ENCODE measurements around the gene CATSPERD. TPM values are rescaled to one million over a fixed set of nuclear protein-coding genes. Genes with fewer than 3 reads are reported as not detected.

Gene CATSPERD
- total RNA-seq, 1 donor from 2014 or later: not detected

DNA sequence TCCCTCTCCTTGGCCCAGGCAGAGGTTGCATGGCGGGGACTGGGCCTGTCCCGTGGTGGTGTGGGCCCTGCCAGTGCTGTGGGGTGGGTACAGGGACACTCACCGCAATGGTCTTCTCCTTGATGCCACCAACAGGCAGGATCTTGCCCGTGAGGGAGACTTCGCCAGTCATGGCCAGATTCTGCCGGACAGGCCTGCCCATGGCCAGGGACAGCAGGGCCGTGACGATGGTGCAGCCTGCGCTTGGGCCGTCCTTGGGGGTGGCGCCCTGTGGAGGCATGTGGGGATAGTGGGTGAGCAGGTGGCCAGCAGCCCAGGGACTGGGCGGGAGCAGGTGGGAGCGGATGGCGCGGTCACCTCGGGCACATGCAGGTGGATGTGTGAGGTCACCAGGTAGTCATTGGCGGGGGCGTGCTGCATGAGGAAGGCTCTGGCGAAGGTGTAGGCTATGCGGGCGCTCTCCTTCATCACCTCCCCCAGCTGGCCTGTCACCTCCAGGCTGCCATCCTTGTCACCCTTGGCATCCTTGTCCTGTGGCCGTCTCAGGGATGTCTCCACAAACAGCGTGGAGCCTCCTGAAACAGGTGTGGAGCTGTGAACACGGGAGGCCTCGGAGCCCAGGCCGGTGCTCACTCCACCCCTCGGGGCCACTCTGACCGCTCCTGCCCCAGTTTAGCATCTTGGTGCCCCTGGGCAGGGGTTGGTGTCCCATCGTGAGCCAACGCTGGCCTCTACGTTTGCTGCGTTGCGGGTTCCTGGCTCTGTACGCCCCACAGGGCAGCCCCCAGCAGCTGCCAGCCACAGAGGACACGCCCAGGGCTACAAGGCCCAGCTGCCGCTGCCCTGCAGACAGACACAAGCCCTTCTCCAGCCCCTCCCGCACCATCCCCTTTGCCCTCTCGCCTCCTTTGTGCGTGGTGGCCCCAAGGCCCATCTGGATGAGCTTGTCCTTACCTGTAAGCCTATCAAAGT, 27.0 kb upstream of the CATSPERD start:
- peaks cover 59% of the 10 kb centered on the region for H3K36me3 Mint-ChIP-seq (ENCODE audit: low read depth)
- POLR2A ChIA-PET: no interaction called here
- H3K27me3 Mint-ChIP-seq: no peaks in the 10 kb centered on the region
- ATAC-seq (ENCODE audit: low read depth) (no peak), DNase-seq (no peak)
- H3K27ac Mint-ChIP-seq: no peak overlapping the region
- H3K4me1 Mint-ChIP-seq: peaks cover 27% of the 10 kb centered on the region
- H3K4me3 Mint-ChIP-seq: no peak overlapping the region
- intact Hi-C loops (cut with micrococcal nuclease): no loop called here
- no peaks in the 10 kb centered on the region for H3K9me3 Mint-ChIP-seq
- CTCF ChIA-PET: no interaction called here
- TF ChIP-seq, protein P1, sequence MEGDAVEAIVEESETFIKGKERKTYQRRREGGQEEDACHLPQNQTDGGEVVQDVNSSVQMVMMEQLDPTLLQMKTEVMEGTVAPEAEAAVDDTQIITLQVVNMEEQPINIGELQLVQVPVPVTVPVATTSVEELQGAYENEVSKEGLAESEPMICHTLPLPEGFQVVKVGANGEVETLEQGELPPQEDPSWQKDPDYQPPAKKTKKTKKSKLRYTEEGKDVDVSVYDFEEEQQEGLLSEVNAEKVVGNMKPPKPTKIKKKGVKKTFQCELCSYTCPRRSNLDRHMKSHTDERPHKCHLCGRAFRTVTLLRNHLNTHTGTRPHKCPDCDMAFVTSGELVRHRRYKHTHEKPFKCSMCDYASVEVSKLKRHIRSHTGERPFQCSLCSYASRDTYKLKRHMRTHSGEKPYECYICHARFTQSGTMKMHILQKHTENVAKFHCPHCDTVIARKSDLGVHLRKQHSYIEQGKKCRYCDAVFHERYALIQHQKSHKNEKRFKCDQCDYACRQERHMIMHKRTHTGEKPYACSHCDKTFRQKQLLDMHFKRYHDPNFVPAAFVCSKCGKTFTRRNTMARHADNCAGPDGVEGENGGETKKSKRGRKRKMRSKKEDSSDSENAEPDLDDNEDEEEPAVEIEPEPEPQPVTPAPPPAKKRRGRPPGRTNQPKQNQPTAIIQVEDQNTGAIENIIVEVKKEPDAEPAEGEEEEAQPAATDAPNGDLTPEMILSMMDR (IDR thresholded peaks at IDR 0.05): no peak

DNA sequence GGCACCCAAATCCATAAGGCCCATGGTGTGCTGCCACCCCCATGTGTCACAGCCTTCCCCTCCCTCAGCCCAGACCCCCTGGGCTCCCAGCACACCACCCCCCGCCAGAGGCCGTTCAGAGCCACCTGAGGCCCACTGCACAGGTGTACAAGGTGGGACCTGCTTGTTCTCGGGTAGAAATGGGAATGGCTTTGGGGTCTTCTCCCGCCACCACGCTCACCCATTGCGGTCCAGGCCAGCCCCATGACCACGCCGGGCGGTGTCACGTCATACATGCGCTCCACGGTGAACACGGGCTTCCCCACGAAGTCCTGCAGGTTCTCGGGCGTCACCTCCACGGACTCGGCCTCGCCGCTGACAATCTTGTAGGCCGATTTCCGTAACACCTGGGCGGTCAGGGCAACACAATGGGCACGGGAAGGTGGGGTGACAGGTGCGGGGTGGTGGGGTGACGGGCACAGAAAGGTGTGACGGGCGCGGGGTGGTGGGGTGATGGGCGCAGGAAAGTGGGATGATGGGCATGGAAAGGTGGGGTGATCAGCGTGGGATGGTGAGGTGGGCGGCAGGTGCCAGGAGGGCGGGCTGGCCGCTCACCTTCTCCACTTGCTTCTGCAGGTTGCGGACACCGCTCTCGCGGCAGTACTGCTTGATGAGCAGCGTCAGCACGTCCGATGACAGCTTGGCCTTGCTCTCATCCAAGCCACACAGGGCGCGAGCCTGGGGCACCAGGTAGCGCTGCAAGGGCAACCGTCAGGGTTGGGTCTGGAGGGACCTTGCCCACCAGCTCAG, 26.1 kb upstream of the CATSPERD start:
- no peaks in the 10 kb centered on the region for H3K27me3 Mint-ChIP-seq
- ATAC-seq (ENCODE audit: low read depth): no peak
- TF ChIP-seq, protein P1 (IDR thresholded peaks at IDR 0.05): no peak
- no peak overlapping the region for H3K4me3 Mint-ChIP-seq
- peaks cover 66% of the 10 kb centered on the region for H3K36me3 Mint-ChIP-seq (ENCODE audit: low read depth)
- ChIA-PET POLR2A (no interaction called here), CTCF (no interaction called here)
- no peaks in the 10 kb centered on the region for H3K9me3 Mint-ChIP-seq
- peaks cover 28% of the 10 kb centered on the region for H3K4me1 Mint-ChIP-seq
- intact Hi-C loops (cut with micrococcal nuclease): no loop called here
- no peak overlapping the region for H3K27ac Mint-ChIP-seq
- DNase-seq: no peak

DNA sequence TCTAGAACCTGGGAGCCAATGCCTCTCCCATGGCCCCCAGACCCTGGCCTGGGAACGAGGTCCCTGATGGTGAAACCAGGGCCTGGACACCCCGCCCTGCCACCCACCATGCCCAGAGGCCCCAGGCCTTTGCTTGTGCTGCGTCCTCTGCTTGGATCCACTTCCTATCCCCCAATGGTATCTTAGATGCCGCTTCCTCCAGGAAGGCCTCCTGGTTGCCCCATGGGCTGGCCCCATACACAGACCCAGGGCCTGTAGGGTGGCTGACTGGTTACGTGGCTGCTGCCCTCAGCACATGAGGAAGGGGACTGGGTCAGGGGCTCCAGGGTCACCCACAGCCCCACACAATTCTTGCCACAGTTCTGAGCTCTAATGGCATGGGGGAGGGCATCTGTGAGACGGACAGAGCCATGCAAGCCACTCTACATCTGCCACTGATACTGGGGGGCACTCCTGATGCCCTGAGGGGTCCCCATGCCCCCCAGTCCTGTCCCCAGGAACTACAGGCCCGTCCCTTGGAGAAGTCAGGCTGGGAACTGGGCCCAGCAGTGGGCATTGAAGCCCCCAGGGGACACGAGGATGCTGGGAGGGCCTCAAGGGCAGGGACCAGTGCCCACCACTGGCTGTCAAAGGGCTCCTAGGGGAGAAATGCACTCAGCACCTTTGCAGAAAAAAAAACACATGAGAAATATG, 25.3 kb upstream of the CATSPERD start:
- no peak for ATAC-seq (ENCODE audit: low read depth)
- Mint-ChIP-seq H3K27me3 (no peaks in the 10 kb centered on the region), H3K36me3 (ENCODE audit: low read depth) (peaks cover 67% of the 10 kb centered on the region), H3K27ac (no peak overlapping the region), H3K4me3 (no peak overlapping the region), H3K9me3 (no peaks in the 10 kb centered on the region), H3K4me1 (peaks cover 24% of the 10 kb centered on the region)
- intact Hi-C loops (cut with micrococcal nuclease): no loop called here
- ChIA-PET CTCF (no interaction called here), POLR2A (interaction anchor here (1.1 kb wide), 1 partner anchor 8 kb away, joined by 4 read pairs; no protein-coding TSS in a partner anchor)
- TF ChIP-seq, protein P1 (IDR thresholded peaks at IDR 0.05): no peak
- DNase-seq: no peak

DNA sequence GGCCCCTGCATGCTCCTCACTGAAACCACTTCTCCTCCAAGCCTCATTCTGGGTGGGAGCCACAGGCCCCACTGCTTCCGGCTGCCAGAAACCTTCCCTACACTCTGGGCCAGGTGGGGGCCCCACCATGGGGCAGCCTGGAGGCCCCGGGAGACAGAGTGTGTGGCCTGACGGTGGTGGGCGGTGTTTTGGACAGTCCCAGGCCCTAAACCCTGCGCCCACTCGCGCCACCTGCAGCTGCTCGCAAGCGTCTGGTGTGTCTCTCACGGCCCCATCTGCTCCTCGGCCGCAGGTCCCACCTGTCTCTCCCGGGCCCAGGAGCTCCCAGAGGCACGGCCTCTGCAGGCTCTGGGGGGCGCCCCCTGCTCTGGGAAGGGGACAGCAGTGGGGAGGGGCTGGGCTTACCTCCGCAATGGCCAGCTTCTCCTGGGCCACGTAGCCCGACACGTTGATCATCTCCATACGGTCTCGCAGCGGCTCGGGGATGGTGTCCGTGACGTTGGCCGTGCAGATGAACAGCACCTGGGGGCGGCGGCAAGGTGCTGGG, 24.7 kb upstream of the CATSPERD start:
- peaks cover 66% of the 10 kb centered on the region for H3K36me3 Mint-ChIP-seq (ENCODE audit: low read depth)

More for the DNA sequence above, 24.7 kb upstream of the CATSPERD start:
- Mint-ChIP-seq H3K4me3 (no peak overlapping the region), H3K9me3 (no peaks in the 10 kb centered on the region), H3K27ac (no peak overlapping the region), H3K4me1 (peaks cover 18% of the 10 kb centered on the region), H3K27me3 (no peaks in the 10 kb centered on the region)
- TF ChIP-seq, protein P1 (IDR thresholded peaks at IDR 0.05): no peak
- POLR2A ChIA-PET: interaction anchor here (1.1 kb wide), 1 partner anchor 9 kb away, joined by 4 read pairs; no protein-coding TSS in a partner anchor
- no peak for DNase-seq
- CTCF ChIA-PET: no interaction called here
- ATAC-seq (ENCODE audit: low read depth): no peak
- intact Hi-C loops (cut with micrococcal nuclease): no loop called here
